ENCODE data around the gene ATAT1. TPM values are rescaled to one million over a fixed set of nuclear protein-coding genes. Genes with fewer than 3 reads are reported as not detected.

Gene ATAT1
- total and polyA plus RNA-seq, 2 of the 13 experiments (the other 11 are each of a cell fraction or from before 2014, with no cell fraction given): 9.2 to 23.6 TPM

- TF ChIP-seq ZNF143 (CRISPR knock-in tag; IDR thresholded peaks at IDR 0.05) (no peak), GPBP1L1 (CRISPR knock-in tag; IDR thresholded peaks at IDR 0.05) (no peak), KDM3A (CRISPR knock-in tag; IDR thresholded peaks at IDR 0.05; ENCODE audit: low read depth) (no peak; the same call in 1 of the 2 replicates), ZSCAN30 (CRISPR knock-in tag; IDR thresholded peaks at IDR 0.05) (peak; percentile 25; the same call in 1 of the 2 replicates), ZNF44 (CRISPR knock-in tag; IDR thresholded peaks at IDR 0.05) (no peak), CBX2 (IDR thresholded peaks at IDR 0.05; ENCODE audit: low read depth, low read length) (no peak), CBX2 (CRISPR knock-in tag; IDR thresholded peaks at IDR 0.05; ENCODE audit: low read depth) (no peak), NFE2L2 (IDR thresholded peaks at IDR 0.05; ENCODE audit: low read length) (no peak), CEBPB (IDR thresholded peaks at IDR 0.05; ENCODE audit: borderline replicate concordance, low read depth, low read length) (no peak), PAX8 (CRISPR knock-in tag; IDR thresholded peaks at IDR 0.05; ENCODE audit: borderline replicate concordance) (no peak), EEA1 (CRISPR knock-in tag; IDR thresholded peaks at IDR 0.05; ENCODE audit: borderline replicate concordance) (no peak), ZMYM4 (CRISPR knock-in tag; IDR thresholded peaks at IDR 0.05) (no peak), RORA (CRISPR knock-in tag; IDR thresholded peaks at IDR 0.05) (no peak), ATF3 (CRISPR knock-in tag; IDR thresholded peaks at IDR 0.05) (no peak), SMARCE1 (IDR thresholded peaks at IDR 0.05; ENCODE audit: borderline replicate concordance) (no peak), FOXK2 (IDR thresholded peaks at IDR 0.05) (no peak), RXRA (CRISPR knock-in tag; IDR thresholded peaks at IDR 0.05) (no peak), ZNF740 (CRISPR knock-in tag; IDR thresholded peaks at IDR 0.05) (0 out of 2 replicates have a peak, but pooled peaks have one; percentile 5), CHD2 (IDR thresholded peaks at IDR 0.05; ENCODE audit: low read depth, low read length) (no peak), ZKSCAN5 (CRISPR knock-in tag; IDR thresholded peaks at IDR 0.05) (no peak), HMG20B (CRISPR knock-in tag; conservative IDR thresholded peaks at IDR 0.05) (no peak), ZNF746 (CRISPR knock-in tag; IDR thresholded peaks at IDR 0.05) (no peak), ARHGAP35 (CRISPR knock-in tag; IDR thresholded peaks at IDR 0.05; ENCODE audit: borderline replicate concordance) (no peak), CHCHD3 (CRISPR knock-in tag; IDR thresholded peaks at IDR 0.05) (no peak), SMC3 (IDR thresholded peaks at IDR 0.05; ENCODE audit: low read length) (no peak), MXD1 (CRISPR knock-in tag; IDR thresholded peaks at IDR 0.05) (no peak), ZNF569 (CRISPR knock-in tag; IDR thresholded peaks at IDR 0.05; ENCODE audit: borderline replicate concordance) (no peak), ELF4 (CRISPR knock-in tag; IDR thresholded peaks at IDR 0.05; ENCODE audit: borderline replicate concordance) (no peak; the same call in 1 of the 2 replicates), ZNF24 (IDR thresholded peaks at IDR 0.05) (no peak), SETDB1 (CRISPR knock-in tag; IDR thresholded peaks at IDR 0.05; ENCODE audit: borderline replicate concordance) (no peak), ZNF607 (CRISPR knock-in tag; IDR thresholded peaks at IDR 0.05; ENCODE audit: borderline replicate concordance) (peak; percentile 75; the same call in 1 of the 2 replicates)
Measured at GRCh38 chr6:30614044-30614842, 12.4 kb upstream of the ATAT1 start (continued).
